ENCODE results near the gene PRPF6.

The PRPF6 gene

DNA sequence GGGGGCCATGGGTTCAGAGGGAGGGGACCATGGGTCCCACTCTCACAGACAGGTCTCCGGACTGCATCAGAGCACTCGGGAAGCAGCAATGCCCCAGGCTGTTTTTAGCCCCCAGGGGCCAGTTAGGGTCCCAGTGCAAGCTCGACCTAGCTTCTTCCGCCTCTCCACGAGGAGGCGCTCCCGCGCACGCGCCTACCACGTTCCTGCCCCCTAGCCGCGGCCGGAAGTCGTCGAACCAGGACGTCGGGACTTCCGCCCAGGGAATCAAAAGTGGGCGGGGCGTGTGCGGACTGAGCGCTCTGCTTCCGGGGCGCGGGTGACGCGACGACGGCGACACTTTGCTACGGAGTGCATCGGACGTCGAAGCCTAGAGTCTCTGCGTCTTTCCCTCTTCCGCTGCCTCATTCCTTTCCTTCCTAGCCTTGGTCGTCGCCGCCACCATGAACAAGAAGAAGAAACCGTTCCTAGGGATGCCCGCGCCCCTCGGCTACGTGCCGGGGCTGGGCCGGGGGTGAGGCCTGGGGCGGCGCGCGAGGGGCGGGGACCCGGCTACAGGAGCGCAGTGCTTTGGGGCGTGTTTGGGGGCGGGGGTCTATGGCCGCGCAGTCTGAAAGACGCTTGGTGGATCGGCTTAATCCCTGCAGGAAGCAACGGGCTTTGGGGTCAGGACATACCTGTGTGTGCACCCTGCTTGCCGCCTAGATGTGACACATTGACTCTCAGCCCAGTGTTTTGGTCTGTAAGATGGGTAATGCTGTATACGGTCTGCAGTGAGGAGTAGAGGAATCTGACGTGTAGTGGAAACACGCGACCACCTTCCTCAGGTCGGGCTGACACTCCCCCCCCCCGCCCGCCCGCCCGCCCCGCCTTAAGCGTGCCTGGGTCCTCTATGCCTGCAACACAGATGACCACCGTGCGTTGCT lies at the start of gene PRPF6:
TSS of gene PRPF6 (plus strand) at position 327 of the 923 bp plus-strand sequence. CDS start at position 441, 114 bp downstream.
- DNase-seq (ENCODE audit: low read depth in 3 of 3) = peak; percentile 93 to 96 (median 93)

GRCh38 chr20:63931735-63932134 lies 49.2 kb upstream of the PRPF6 start:
- DNase-seq (ENCODE audit: low read depth in 3 of 3) = no peak

GRCh38 chr20:63932606-63933160 lies 48.2 kb upstream of the PRPF6 start:
- DNase-seq (ENCODE audit: low read depth in 3 of 3) = no peak

GRCh38 chr20:63933646-63934045 lies 47.3 kb upstream of the PRPF6 start:
- DNase-seq (ENCODE audit: low read depth in 3 of 3) = no peak

DNA sequence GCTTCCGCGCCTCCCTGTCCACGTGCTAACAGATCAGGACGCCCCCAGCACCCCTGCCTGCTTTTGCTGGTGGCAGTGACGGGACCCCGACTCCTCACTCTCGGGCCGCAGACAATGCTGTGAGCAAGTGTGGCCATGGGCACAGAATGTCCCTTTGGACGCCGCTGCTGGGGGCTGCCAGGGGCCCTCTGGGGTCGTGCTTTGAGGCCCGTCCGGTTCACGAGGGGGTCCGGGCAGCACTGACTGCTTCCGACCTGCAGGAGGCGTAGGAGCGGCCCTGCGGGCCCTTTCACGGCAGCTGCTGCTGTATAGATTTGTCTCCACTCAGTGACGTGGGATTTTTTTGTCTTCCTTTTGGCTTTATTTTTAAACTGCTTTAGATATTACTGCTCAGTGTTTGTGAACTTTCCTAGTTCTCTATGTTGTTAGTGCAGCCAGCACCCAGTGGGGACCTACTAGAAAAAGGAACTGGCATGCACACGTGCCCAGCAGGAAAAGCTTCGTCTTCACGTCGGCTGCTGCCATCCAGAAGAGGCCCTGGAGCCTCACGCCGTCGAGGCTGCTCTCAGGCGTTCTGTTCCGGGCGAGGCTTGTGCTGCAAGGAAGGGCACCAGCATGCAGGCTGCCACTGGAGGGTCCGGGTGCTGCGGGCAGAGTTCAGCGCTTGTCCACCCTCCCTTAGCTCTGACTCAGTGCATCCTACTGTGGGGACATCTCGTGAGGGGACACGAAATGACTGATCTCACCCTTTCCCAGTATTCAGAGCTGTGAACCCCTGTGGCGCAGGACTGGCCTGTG lies 46.5 kb upstream of the PRPF6 start:
- DNase-seq (ENCODE audit: low read depth in 3 of 3) = no peak

GRCh38 chr20:63935447-63935846 lies 45.5 kb upstream of the PRPF6 start:
- no peak for DNase-seq (ENCODE audit: low read depth in 3 of 3)

DNA sequence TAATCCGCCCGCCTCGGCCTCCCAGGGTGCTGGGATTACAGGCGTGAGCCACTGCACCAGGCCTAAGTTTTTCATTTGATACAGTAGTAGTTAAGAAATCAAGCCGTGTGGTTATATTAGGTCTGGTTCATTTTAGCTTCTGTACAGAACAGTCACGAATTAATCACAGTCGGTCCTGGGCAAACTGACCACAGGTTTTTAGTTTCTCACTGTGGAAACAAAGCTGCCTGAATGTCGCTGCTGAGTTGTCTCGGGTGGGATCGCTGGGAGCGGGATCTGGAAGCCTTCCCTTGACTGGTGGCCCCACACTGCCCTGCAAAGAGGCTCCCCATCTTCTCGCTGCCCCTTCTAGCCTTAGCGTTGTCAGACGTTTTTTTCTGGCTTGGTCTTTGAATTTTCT lies 43.3 kb upstream of the PRPF6 start:
- no peak for DNase-seq (ENCODE audit: low read depth in 3 of 3)

GRCh38 chr20:63939061-63939935 lies 41.6 kb upstream of the PRPF6 start:
- no peak for DNase-seq (ENCODE audit: low read depth in 3 of 3)

DNA sequence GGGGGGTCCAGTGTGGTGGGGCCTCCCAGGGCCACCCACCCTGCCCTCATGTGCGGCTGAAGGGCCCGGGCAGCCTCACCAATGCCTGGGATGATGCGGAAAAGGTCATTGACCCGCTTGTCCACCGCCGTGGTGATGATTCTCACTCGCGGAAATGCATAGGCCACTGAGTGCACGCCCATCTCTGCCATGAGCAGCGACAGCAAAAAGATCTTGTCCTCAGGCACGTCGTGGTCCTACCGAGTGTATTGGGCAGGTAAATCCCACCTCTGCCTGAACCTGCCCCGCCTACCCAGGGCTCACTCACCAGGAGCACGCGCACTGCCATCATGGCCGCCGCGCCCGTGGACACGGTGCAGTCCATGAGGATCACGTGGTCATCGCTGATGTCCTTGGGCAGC lies 40.9 kb upstream of the PRPF6 start:
- no peak for DNase-seq (ENCODE audit: low read depth in 3 of 3)

DNA sequence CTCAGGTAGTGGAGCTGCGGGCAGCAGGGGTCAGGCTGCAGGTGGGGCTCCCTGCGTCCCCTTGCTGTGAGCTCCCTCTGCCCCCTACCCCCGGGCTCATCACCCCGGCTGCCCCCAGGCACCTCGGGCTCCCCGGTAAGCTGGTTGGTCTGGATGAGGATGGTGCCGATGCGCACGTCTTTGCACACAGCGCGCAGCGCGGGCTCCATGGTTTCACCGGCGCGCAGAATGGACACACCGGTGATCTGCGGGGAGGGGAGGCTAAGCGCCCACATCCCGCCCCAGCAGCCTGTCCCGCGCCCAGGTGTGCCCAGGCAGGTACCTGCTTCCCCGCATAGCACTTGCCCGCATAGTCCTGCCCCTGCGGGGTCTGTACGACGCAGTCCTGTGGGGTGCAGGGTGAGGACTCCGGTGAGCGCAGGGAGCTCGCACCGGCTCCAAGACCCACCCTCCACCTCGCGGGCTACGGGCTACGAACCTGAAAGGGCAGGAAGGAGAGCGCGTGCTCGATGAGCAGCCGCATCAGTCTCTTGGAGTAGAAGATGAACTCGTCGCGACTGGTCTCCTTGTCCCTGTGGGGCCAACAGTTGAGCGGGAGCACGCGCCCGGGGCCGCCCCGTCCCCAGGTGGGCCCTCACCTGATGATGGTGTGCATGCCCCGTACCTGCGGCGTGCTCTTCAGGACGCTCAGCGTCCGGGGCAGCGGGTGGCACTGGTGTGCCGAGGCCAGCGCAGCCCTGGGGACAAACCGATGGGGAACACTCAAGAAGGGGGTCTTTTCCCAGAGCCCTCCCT lies 40.3 kb upstream of the PRPF6 start:
- no peak for DNase-seq (ENCODE audit: low read depth in 3 of 3)

DNA sequence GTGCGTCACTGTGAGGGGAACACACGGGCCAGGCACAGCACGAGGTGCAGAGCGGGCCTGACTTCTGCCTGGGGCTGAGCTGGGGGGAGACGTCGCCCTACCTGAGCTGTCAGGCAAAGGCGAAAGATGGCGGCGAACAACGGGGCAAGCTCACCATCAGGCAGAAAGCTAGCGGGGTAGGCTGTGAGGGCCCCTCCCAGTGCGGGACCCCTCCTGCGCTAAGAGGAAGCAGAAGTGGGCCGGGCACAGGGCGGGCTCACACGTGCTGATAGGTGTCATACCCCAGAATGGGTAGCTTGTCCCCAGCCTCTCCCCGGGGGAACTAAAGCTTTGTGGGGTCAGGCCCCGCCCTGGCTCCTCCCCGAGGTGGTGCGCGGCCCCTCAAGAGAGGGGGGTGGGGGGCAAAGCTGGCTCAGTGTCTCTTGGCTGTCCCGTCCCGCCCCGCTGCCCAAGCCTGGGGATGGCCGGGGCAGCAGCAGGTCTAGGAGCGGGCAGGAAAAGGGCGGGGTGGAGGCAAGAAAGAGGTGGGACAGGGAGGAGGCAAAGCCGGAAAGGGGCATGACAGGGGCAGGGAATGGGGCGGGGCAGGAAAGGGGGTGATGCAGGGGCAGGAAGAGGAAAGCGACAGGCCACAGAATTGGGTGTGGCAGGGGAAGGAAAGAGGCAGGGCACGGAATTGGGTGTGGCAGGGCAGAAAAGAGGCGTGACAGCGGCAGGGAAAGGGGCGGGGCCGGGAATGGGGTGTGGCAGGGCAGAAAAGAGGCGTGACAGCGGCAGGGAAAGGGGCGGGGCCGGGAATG lies 39.5 kb upstream of the PRPF6 start:
- DNase-seq (ENCODE audit: low read depth in 3 of 3) = peak in 2 of 3 donors; percentile 58 to 62

GRCh38 chr20:63942250-63942951 lies 38.5 kb upstream of the PRPF6 start:
- DNase-seq (ENCODE audit: low read depth in 3 of 3) = peak in 1 of 3 donors; percentile 57

GRCh38 chr20:63942969-63943807 lies 37.7 kb upstream of the PRPF6 start:
- no peak for DNase-seq (ENCODE audit: low read depth in 3 of 3)

GRCh38 chr20:63943808-63944077 lies 37.2 kb upstream of the PRPF6 start:
- no peak for DNase-seq (ENCODE audit: low read depth in 3 of 3)

- no peak for DNase-seq (ENCODE audit: low read depth in 3 of 3)
These were observed 36.6 kb upstream of the PRPF6 start for GRCh38 chr20:63944078-63944941.

DNA sequence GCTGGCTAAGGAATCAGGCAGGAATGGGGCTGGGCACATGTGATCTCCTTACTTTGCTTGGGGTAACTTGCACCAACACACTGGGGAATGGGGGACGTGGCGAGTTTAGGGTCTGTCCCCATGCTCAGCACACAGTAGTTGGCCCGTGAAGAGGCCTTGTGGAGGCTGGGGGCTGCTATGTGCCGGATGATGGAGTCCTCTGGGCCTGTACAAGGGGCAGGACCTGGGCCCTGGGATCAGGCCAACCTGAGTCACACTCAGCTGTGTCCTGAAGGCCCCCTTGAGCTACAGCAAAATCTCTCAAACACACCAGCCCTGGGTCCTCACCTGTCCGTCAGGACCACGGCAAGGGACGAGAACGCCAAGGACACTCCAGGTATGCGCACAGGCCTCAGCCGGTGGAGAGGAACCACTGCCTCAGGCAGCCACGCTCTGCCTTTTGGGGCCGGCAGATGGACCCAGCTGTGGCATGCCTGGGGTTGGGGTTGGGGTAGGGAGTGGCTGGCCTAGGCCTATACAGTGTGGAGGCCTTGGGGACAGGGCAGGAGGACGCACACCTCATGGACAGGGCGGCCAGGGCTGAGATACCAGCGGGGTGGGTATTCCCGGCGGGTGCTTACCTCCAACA lies 35.8 kb upstream of the PRPF6 start:
- DNase-seq (ENCODE audit: low read depth in 3 of 3) = no peak
